GM19043 (cell line): ENCODE measurements around the gene XRCC2.

ENCODE experiments used
- ATAC-seq: cut with Tn5 transposase; IDR thresholded peaks from one replicate; pipeline ENCODE4 v1.9.1; 2021; ENCODE audit warnings: low read depth; ENCODE audit not compliant: unreplicated experiment

XRCC2 gene

DNA sequence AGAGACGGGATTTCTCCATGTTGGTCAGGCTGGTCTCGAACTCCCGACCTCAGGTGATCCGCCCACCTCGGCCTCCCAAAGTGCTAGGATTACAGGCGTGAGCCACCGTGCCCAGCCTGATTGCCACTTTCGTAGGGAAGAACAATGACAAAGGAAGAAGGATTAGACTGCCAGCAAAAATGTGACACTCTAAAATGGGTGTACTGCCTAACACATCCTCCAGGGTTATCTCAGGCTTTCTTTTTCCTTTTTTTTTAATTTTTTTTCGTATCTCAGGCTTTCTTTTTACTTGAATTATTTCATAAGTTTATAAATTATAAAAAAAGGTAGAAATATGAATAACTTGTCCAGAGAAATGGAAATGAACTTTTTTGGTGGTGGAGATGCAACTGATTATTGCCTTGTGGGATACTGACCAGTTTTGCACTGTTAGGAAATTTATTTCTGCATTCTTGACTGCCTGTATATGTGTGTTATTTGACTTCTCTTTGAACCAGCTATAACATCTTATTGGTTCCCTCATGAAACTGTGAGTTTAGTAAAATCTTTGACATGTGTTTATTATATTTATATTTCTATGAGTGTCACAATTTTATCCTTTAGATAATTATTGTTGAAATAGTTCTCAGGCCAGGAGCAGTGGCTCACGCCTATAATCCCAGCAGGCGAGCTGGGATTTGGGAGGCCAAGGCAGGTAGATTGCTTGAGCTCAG lies 56.8 kb downstream of the XRCC2 start:
- ATAC-seq, result no peak

DNA sequence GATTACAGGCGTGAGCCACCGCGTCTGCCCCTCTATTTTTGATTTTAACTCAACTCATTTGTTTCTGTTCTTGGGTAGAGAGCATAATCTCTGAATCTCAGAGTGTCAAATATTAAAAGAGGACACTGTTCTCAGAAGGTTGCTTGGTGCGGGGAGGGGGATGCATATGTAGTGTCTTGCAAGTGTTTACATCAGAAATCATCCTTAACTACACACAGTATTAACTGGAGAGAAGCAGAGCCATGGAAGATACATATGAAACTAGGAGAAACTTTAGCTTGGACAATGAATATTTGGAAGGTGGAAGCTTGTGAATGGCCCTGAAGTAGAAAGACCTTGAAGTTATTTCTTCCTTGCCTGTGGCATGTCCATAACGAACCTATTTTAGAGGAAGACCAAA lies 57.5 kb downstream of the XRCC2 start:
- ATAC-seq, result no peak

- no peak for ATAC-seq
Observed at GRCh38 chr7:152617056-152617455, 58.9 kb downstream of the XRCC2 start.

GRCh38 chr7:152615031-152615741 lies 60.8 kb downstream of the XRCC2 start:
- no peak for ATAC-seq

DNA sequence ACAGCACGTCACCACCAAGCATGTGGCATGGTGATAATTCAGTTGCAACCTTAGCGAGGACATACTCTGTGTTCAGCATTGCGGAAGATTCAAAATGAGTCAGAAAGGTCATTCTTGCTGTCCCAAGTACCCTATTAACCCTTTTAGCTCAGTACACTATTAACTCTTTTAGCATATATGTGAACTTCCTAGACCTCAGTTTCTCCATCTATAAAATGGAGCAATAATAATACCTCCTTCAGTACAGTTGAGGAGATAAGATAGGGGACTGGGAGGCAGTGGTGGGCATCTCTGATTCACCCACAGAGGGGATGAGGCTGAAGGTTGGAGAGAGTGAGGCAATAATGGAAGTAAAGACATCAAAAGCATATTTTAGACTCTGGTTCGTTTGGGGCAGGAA lies 67.3 kb downstream of the XRCC2 start:
- no peak for ATAC-seq

- ATAC-seq, result no peak
Observed at GRCh38 chr7:152608208-152608607, 67.7 kb downstream of the XRCC2 start.

GRCh38 chr7:152607007-152607406 lies 68.9 kb downstream of the XRCC2 start:
- no peak for ATAC-seq

- no peak for ATAC-seq
Observed at GRCh38 chr7:152602962-152603361, 73.0 kb downstream of the XRCC2 start.

GRCh38 chr7:152601305-152601798 lies 74.6 kb downstream of the XRCC2 start:
- no peak for ATAC-seq

DNA sequence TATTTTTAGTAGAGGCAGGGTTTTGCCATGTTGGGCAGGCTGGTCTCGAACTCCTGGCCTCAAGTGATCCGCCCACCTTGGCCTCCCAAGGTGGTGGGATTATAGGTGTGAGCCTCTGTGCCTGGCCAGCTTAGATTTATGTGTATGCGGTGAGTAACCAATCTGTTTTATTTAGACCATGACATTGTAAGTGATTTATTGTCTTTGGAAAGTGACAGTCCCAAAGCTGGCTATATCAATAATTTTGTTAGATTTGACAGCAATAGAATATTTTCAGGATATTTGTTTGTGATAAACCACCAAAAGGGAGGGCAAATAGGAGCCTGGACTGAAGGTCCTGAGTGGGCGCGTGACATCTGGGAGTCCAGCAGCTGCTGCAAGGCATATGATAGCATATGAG lies 75.7 kb downstream of the XRCC2 start:
- no peak for ATAC-seq

- ATAC-seq, result no peak
Observed at GRCh38 chr7:152597507-152597906, 78.4 kb downstream of the XRCC2 start.

DNA sequence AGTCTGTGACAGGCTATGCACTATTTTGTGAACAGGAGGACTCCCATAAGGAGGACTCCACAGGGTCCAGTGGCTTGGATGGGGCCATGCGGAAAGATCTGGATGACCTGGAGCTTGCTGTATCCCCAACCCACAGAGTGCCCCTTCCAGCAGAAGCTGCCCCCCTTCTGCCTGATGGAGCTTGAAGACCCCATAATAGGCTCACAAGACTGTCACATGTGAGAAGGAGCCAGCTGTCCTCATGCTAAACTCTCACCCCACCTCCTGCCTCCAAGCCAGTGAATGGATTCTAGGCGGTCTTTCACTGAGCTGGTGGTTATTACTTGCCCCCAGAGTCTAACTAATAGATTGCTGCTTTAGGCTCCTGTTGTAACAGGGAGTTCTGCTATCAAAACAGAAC lies 79.1 kb downstream of the XRCC2 start:
- ATAC-seq, result no peak
